GM18505 (cell line): ENCODE data around the gene INHBC.
"Not testable (repeated sequence)": the region's sequence is repeated elsewhere in the genome, so short reads cannot be mapped to it uniquely, and the experiment has no call there.

Experiments
- ATAC-seq: cut with Tn5 transposase; IDR thresholded peaks from one replicate; pipeline ENCODE4 v1.9.1; 2021; ENCODE audit not compliant: unreplicated experiment
- POLR2A ChIP-seq: IDR thresholded peaks from 4 replicates; pipeline ENCODE4 v1.6.1; 2011; ENCODE audit warnings: borderline replicate concordance; ENCODE audit not compliant: insufficient read depth, insufficient read length; ENCODE audit errors: extremely low read depth

INHBC gene

DNA sequence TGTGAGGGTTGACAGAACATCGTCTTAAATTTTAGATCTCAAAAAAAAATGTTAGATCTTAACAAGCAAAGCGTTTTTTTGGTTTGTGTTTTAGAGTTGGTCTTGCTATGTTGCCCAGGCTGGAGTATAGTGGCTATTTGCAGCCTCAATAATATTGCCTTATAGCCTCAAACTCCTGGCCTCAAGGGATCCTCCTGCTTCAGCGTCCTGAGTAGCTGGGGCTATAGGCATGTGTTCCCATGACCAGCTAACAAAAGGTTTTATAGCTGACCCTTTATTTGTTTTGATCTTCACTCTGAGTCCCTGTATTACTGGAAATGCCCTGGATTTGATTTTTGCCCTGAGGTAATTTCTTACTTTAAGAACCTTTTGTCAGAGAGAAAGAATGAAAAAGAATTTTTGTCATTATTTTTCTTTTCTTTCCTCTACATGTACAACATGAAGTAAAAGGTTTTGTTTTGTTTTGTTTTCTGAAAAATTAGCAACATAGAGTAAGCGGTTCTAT is 5.2 kb downstream of the INHBC start:
- no peak for ATAC-seq
- TF ChIP-seq POLR2A, result no peak

DNA sequence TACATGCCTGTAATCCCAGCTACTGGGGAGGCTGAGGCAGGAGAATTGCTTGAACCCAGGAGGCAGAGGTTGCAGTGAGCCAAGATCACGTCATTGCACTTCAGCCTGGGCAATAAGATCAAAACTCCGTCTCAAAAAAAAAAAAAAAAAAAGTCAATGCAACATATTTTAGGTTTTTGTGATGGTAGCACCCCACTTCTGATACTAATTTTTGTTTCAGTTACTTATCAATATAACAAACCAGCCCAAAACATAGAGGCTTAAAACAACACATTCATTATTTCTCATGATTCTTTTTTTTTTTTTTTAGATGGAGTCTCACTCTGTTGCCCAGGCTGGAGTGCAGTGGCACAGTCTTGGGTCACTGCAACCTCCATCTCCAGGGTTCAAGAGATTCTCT is 6.8 kb downstream of the INHBC start:
- not testable (repeated sequence) for ATAC-seq

DNA sequence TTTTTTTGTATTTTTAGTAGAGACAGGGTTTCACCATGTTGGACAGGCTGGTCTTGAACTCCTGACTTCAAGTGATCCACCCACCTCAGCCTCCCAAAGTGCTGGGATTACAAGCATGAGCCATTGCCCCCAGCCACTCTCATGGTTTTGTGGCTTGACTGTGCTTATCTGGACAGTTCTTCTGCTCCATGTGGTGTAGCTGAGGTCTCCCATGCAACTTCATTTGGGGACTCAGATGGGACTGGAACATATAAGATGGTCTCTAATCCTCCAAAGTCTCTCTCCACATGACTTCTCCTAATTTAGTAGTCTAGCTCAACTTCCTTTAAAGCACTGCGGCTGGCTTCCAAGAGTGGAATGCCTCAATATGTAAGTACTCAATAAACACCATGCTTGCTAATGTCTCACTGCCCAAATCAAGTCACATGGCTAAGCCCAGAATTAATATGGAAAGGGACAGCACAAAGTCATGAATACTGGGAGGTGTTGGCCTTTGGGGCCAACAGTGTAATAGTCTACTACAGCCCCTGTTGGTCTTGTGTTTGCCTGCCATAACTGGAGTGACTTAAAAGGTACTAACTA is 7.4 kb downstream of the INHBC start:
- no peak for TF ChIP-seq POLR2A

DNA sequence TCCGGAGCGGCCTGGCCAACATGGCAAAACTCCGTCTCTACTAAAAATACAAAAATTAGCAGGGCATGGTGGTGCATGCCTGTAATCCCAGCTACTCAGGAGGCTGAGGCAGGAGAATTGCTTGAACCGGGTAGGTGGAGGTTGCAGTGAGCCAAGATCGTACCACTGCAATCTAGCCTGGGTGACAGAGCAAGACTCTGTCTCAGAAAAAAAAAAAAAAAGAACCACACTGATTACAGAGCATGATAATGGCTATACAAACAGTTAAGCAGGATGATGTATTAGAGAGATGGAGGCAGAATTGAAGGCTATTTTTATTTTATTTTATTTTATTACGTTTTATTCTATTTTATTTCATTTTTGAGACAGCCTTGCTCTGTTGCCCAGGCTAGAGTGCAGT is 9.8 kb downstream of the INHBC start:
- not testable (repeated sequence) for ATAC-seq

More for the DNA sequence above, 7.4 kb downstream of the INHBC start:
- ATAC-seq, result no peak

DNA sequence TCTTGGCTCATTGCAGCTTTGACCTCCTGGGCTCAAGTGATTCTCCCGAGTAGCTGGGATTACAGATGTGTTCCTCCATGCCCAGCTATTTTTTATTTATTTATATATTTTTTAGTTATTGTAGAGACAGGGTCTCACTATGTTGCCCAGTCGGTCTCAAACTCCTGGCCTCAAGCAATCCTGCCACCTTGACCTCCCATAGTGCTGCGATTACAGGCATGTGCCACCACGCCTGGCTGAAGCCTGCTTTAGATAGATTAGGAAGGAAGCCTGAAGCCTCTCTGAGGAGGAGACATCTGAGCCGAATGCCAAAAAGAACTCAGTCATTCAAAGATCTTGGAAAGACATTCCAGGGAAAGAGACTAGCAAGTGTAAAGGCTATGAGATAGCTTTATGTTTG is 10.2 kb downstream of the INHBC start:
- ATAC-seq, result no peak
- no peak for TF ChIP-seq POLR2A

DNA sequence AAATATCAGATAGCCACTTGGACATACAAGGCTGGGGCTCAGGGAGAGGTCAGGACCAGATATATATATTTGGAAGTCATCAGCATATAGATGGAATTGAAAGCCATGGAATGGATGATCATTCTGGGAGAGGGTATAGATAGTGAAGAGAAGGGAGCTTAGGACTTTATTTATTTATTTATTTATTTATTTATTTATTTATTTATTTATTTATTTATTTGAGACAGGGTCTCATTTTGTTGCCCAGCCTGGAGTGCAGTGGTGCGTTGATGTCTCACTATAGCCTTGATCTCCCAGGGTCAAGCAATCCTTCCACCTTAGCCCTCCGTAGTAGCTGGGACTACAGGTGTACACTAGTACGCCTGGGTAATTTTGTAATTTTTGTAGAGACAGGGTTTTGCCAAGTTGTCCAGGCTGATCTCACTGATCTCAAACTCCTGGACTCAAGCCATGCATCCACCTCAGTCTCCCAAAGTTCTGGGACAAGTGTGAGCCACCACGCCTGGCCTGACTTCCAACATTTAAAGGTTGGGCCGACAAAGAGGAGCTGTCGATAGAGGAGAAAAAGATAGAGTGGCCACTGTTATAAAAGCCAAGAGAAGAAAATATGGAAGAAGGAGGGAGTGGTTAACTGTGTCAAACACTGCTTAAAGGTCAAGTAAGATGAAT is 11.8 kb downstream of the INHBC start:
- no peak for ATAC-seq

DNA sequence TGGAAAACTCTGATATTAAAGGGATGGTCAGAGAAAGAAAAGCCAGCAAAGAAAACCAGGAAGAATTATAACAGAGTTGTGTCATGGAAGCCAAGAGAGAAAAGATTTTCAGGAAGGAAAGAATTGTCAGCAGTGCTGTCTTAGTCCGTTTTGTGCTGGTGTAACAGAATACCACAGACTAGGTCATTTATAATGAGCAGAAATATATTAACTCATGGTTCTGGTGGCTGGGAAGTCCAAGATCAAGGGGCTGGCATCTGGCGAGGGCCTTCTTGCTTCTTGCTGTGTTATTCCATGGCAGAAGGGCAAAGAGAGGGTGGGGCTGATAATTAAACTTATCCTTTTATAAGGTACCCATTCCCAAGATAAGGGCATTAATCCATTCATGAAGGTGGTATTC is 14.1 kb downstream of the INHBC start:
- ATAC-seq, result no peak
- TF ChIP-seq POLR2A, result no peak

More for the DNA sequence above, 11.8 kb downstream of the INHBC start:
- no peak for TF ChIP-seq POLR2A

DNA sequence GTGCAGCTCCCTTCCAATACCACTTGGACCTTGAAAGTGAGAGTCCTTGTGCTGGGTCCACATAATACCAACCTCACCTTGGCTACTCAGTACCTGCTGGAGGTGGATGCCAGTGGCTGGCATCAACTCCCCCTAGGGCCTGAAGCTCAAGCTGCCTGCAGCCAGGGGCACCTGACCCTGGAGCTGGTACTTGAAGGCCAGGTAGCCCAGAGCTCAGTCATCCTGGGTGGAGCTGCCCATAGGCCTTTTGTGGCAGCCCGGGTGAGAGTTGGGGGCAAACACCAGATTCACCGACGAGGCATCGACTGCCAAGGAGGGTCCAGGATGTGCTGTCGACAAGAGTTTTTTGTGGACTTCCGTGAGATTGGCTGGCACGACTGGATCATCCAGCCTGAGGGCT is 14.8 kb downstream of the INHBC start:
- ATAC-seq, result no peak
- TF ChIP-seq POLR2A, result no peak

DNA sequence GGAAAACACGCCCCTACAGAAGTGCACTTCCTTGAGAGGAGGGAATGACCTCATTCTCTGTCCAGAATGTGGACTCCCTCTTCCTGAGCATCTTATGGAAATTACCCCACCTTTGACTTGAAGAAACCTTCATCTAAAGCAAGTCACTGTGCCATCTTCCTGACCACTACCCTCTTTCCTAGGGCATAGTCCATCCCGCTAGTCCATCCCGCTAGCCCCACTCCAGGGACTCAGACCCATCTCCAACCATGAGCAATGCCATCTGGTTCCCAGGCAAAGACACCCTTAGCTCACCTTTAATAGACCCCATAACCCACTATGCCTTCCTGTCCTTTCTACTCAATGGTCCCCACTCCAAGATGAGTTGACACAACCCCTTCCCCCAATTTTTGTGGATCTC is 15.5 kb downstream of the INHBC start:
- TF ChIP-seq POLR2A, result no peak
- no peak for ATAC-seq

DNA sequence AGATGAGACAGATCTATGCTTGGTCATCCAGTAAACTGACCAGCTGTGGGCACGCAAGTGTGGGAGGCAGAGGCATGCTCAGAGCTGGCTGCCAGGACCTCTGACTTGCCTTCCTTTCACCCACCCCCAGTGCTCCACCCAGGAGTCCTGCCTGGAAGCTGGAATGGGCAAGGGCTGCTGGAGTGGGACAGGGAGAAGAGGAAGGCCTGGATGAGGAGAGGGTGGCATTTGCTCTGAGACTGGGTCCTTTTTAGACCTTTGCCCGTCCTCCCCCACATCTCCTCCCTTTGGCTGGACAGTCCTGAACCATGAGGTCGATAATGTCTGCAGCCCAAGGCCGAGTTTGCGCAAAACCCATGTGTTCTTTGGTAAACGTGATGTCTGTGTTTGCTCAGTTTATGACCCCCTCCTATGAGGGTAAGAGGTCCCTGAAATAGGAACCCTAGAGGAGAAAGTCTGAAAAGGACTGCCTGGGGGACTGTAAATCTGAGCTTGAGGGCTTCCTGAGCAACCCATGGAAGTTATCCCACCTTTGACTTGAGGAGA is 16.7 kb downstream of the INHBC start:
- TF ChIP-seq POLR2A, result no peak
- ATAC-seq, result no peak

DNA sequence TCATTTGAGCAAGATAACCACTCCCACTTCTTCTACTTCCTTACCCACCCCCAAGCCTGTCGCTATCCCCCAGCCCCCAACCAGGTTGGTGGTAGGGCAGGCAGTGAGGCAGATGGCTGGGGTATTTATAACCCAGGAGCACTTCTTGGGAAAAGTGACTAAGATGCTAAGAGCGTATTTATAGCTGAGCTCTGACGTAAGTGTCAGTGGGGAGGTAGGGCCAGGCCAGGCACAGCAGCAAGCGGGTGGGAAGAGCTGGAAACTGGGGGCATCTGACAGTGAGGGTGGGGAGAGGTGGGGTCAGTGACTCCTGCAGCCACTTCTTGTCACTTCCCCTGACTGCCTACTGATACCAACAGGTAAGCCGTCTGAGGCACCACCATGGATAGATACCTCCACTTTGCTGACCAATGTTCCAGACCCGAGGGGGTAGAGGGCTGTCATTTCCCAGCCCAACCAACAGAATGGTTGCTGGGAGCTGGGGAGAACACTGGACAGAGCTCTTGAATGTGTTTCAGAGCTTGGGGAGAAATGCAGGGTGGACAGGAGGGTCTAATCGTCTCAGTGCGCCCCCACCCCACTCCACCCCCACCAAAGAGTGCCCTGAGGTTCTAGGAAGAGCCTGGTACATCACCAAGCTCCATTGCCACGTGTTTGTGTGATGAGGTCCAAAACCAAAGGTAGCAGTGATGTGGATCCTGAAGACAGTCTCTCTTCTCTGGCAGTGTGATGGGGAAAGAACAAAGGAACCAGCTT is 17.8 kb downstream of the INHBC start:
- no peak for TF ChIP-seq POLR2A
- no peak for ATAC-seq

DNA sequence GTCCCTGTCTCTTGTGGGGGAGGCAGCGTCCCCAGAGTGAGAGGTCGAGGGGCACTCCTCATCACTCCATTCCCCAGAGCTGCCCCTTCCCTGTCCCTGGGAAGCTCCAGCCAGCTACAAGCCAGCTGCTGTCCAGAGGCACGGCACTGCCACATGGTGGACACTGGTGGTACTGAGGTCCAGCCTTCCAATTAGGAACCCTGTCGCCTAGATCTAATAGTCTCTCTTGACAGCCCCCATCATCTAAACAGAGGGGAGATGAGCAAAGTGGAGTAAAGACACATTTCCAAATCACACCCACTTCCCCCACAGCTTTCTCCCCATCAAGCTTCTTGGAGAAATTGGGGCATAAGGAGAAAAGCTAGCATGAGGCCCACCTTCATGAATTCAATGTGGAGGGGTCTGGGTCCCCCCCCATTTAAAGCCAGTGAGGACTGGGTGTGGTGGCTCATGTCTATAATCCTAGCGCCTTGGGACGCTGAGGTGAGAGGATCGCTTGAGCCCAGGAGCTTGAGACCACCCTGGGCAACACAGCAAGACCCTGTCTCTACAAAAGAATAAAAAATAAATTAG is 18.4 kb downstream of the INHBC start:
- TF ChIP-seq POLR2A, result no peak
- ATAC-seq, result no peak

DNA sequence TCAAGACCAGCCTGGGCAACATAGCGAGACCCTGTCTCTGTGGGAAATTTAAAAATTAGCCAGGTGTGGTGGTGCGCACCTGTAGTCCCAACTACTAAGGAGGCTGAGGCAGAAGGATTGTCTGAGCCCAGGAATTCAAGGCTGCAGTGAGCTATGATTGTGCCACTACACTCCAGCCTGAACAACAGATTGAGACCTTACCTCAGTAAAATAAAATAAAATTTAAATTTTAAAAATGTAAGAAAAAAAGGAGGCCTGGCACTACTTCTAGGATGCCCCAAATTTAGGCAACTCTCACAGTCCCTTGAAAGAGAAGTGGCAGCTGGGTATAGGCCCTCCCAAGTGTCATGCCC is 19.6 kb downstream of the INHBC start:
- no peak for TF ChIP-seq POLR2A
- ATAC-seq, result no peak
